GM18520 (cell line): ENCODE data around the gene TEAD3.
A peak's percentile ranks its signal among the peaks of the same experiment; 100 is the strongest.
"Not testable (repeated sequence)": the region's sequence is repeated elsewhere in the genome, so short reads cannot be mapped to it uniquely, and the experiment has no call there.

Experiments
- ATAC-seq: cut with Tn5 transposase; IDR thresholded peaks from one replicate; pipeline ENCODE4 v1.9.1; 2021; ENCODE audit not compliant: unreplicated experiment

The TEAD3 gene

GRCh38 chr6:35452183-35453090 is 44.4 kb downstream of the TEAD3 start, which contains the start of gene FANCE:
Gene FANCE (plus strand): TSS chr6:35452338. CDS start chr6:35452546, 208 bp downstream.
- ATAC-seq = peak; percentile 87

- no peak for ATAC-seq
These were observed 45.3 kb downstream of the TEAD3 start for GRCh38 chr6:35451354-35452182.

DNA sequence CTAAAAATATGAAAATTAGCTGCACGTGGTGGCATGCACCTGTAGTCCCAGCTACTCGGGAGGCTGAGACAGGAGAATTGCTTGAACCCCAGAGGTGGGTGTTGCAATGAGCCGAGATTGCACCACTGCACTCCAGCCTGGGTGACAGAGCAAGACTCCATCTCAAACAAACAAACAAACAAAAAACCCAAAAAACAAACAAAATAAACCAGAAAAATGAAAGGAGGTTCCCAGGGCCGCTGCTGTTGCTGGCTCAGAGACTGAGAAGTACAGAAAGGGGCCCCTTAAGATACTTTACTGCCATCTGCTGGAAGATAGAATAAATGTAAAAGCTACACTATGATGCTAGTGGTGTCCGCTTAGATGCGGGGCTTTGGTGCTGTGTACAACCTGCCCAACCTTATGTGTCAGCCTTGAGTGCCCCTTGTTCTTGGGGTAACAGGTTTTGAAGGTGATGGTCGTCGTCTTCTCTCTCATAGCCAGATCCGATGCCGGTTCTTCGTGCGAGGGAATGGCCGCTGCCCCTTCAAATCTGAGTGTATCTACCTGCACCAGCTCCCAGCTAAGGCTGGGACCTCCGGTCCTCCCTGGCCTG is 47.5 kb downstream of the TEAD3 start:
- ATAC-seq = no peak

- ATAC-seq = no peak
These were observed 48.7 kb downstream of the TEAD3 start for GRCh38 chr6:35448191-35448590.

GRCh38 chr6:35445691-35446090 is 51.2 kb downstream of the TEAD3 start:
- no peak for ATAC-seq

GRCh38 chr6:35443341-35444030 is 53.4 kb downstream of the TEAD3 start:
- no peak for ATAC-seq

GRCh38 chr6:35442693-35443092 is 54.2 kb downstream of the TEAD3 start:
- no peak for ATAC-seq

GRCh38 chr6:35441642-35442041 is 55.2 kb downstream of the TEAD3 start:
- ATAC-seq = no peak

DNA sequence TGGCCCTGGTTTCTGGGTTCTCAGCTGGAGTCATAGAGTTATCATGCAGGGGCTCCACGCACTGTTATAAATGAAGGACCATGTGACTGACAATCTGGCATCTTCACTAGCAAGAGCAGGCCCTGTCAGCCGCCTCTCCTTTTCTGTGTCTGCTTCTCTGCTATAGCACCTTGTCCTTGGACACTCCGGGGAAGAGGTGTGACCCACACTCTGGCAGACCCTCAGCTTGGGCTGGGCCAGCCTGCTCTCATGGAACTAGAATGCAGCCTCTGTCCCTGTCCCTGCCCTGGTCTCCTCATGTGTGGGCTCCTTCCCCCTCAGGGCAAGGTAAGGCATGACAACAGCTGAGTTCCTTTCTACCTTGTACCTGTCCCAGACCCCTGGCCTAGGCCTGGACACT is 55.7 kb downstream of the TEAD3 start:
- ATAC-seq = no peak

DNA sequence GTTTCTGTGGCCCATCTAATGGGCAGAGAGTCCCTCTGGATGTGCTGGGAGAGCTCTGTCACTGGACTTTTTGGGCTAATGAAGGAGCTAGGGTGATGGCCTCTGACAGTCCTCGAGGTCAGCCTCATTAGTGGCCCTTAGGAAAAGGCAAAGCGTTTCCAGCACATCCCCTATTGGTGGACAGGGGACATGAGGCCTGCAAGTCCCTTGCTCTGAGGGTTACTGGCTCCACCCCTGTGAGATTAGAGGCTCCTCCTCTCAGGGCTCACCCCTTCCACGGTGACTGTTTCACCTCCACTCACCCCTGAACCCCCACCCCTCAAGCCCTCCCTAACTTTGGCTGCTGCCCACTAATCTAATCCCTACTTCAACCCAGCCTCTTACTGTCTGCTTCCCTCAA is 57.6 kb downstream of the TEAD3 start:
- no peak for ATAC-seq

- ATAC-seq = not testable (repeated sequence)
These were observed 58.4 kb downstream of the TEAD3 start for GRCh38 chr6:35438378-35439065.

GRCh38 chr6:35436071-35436857 is 60.6 kb downstream of the TEAD3 start:
- no peak for ATAC-seq

DNA sequence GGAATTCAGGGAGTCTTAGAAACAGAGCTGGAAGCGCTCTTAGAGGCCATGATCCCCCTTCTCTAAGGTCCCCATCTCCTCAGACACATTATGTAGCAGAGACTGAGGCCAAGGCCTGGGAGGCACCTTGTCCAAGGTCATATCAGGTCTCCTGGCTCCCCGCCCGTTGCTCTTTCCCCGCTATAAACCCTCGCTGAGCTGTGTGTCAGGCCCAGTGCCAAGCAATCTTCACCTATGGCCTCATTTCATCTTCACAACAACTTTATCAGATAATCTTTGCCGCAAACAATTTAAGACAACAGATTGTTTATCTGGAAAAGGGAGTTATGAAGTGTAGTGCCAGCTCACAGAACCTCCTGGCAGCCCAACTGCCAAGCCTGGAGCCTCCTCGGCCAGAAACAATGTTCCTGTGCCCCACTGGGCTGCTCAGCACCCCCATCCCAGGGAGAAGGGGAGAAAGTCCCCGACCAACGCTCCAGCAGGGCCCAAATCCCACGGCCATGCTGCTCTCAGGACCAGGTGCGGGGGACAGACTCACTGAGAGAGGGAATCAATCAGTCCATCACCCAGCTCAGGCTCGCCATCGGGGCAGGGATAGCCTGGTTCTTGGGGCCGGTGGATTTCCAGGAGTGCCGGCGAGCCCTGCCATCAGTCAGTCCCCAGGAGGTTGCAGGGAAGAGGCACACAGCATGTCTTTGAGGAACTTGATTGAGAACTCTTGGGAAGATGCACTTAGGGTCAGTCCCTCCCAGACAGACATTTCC is 61.6 kb downstream of the TEAD3 start:
- no peak for ATAC-seq

GRCh38 chr6:35432702-35433101 is 64.2 kb downstream of the TEAD3 start:
- not testable (repeated sequence) for ATAC-seq

GRCh38 chr6:35432291-35432690 is 64.6 kb downstream of the TEAD3 start:
- ATAC-seq = no peak

- no peak for ATAC-seq
These were observed 67.4 kb downstream of the TEAD3 start for GRCh38 chr6:35429463-35429862.

GRCh38 chr6:35428421-35429149 is 68.3 kb downstream of the TEAD3 start:
- ATAC-seq = no peak

DNA sequence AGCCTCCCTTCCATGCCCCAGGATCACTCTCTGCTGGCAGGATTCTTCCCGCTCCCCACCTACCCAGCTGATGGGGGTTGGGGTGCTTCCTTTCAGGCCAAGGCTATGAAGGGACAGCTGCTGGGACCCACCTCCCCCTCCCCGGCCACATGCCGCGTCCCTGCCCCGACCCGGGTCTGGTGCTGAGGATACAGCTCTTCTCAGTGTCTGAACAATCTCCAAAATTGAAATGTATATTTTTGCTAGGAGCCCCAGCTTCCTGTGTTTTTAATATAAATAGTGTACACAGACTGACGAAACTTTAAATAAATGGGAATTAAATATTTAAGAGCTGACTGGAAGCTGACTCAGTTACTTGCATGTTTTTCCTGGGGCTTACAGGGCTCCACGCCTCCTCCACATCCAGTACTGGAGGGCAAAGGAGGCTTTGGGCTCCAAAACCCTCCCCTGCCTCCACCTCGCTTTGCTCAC is 69.0 kb downstream of the TEAD3 start:
- no peak for ATAC-seq
